ENCODE data around the gene ASTN1. TPM values are rescaled to one million over a fixed set of nuclear protein-coding genes. Genes with fewer than 3 reads are reported as not detected.

The ASTN1 gene
- total and polyA plus RNA-seq, 2 of the 4 experiments (the other 2 are of a cell fraction) = under 0.01 to 0.07 TPM

GRCh38 chr1:177012342-177012925, 152.1 kb downstream of the ASTN1 start:
- no peaks in the 10 kb centered on the region for H3K79me1 ChIP-seq (ENCODE audit: low read depth in 1 of 2, low read length in 2 of 2)
- H3K9me3 ChIP-seq (ENCODE audit: control insufficient read depth, insufficient read depth, low read length) = no peaks in the 10 kb centered on the region
- BruUV-seq (replicated peaks) = no TSS peak
- dilution Hi-C loops (cut with HindIII; ENCODE audit: low sequenced_read_pairs, unreplicated experiment) = no loop called here
- intact Hi-C loops (cut with micrococcal nuclease) = no loop called here
- H2BK20ac ChIP-seq (ENCODE audit: low read depth, low read length) = no peak overlapping the region
- H3K27me3 ChIP-seq (ENCODE audit: control insufficient read depth, insufficient read depth, low read length) = no peaks in the 10 kb centered on the region
- no peak overlapping the region for H2AK9ac ChIP-seq (replicated peaks; ENCODE audit: low read depth, low read length, poor library complexity)
- no peak for ATAC-seq (ENCODE audit: low read depth)
- no peak overlapping the region for H3K4me3 ChIP-seq (ENCODE audit: insufficient read depth, low read depth, low read length)
- H2BK5ac ChIP-seq (ENCODE audit: low read depth, low read length, poor library complexity, severe bottlenecking) = no peak overlapping the region
- no peak overlapping the region for H4K91ac ChIP-seq (ENCODE audit: insufficient read depth, low read depth, low read length)
- no peak overlapping the region for H2BK120ac ChIP-seq (ENCODE audit: low read depth, low read length)
- no peak overlapping the region for H2AFZ ChIP-seq (replicated peaks; ENCODE audit: low read length, poor library complexity)
- no peak overlapping the region for H4K5ac ChIP-seq (ENCODE audit: low read depth, low read length)
- CTCF ChIA-PET = no interaction called here
- WGBS, 2 experiments (ENCODE audit: extremely low coverage in 2 of 2, insufficient read length in 1 of 2) = no CpG with 5 or more reads among the region's 2 CpGs
- H3K14ac ChIP-seq (replicated peaks; ENCODE audit: low read depth, low read length) = no peak overlapping the region
- no peak for DNase-seq
- H3K36me3 ChIP-seq (ENCODE audit: control insufficient read depth, insufficient read depth, low read length) = no peaks in the 10 kb centered on the region
- no peak overlapping the region for H2BK15ac ChIP-seq (ENCODE audit: low read depth, low read length)
- peaks cover 2% of the 10 kb centered on the region; the same call in 1 of the 2 replicates for H3K9me1 ChIP-seq (ENCODE audit: insufficient read depth, low read length)
- H4K8ac ChIP-seq (ENCODE audit: low read depth in 2 of 2, low read length in 2 of 2) = no peak overlapping the region
- H3K4ac ChIP-seq (ENCODE audit: low read depth, low read length) = no peak overlapping the region
- no peak overlapping the region for H2AK5ac ChIP-seq (ENCODE audit: low read depth, low read length)
- no peak overlapping the region for H3K23ac ChIP-seq (ENCODE audit: low read depth, low read length)
- no peak overlapping the region for H3K18ac ChIP-seq (ENCODE audit: low read depth, low read length)
- no peak overlapping the region for H3K4me2 ChIP-seq (ENCODE audit: low read depth, low read length)
- POLR2A ChIA-PET (ENCODE audit: unreplicated experiment) = no interaction called here
- H3K56ac ChIP-seq (ENCODE audit: extremely low read depth, insufficient read depth, low read length) = no peak overlapping the region
- H3K27ac ChIP-seq (ENCODE audit: insufficient read depth, low read length) = no peak overlapping the region
- no peaks in the 10 kb centered on the region for H3K4me1 ChIP-seq (ENCODE audit: control insufficient read depth, insufficient read depth, low read length)
- in situ Hi-C loops (cut with MboI; ENCODE audit: low sequenced_read_pairs) = no loop called here
- no peak overlapping the region for H3K9ac ChIP-seq (ENCODE audit: low read depth, low read length)
- TF ChIP-seq CTCF (conservative IDR thresholded peaks at IDR 0.05; ENCODE audit: low read depth, low read length) = no peak
- no peak for TF ChIP-seq CHD1 (IDR thresholded peaks at IDR 0.05; ENCODE audit: low read depth, low read length)
- no peak for TF ChIP-seq POLR2A (IDR thresholded peaks at IDR 0.05; ENCODE audit: low read depth, low read length)
- no peak for TF ChIP-seq RAD21 (IDR thresholded peaks at IDR 0.05; ENCODE audit: low read length)
- no peak for TF ChIP-seq CEBPB (IDR thresholded peaks at IDR 0.05; ENCODE audit: low read depth, low read length)
- no peak for TF ChIP-seq MAFK (IDR thresholded peaks at IDR 0.05; ENCODE audit: low read depth, low read length)
- no peaks in the 10 kb centered on the region for H4K20me1 ChIP-seq (ENCODE audit: insufficient read depth, low read length)

All from IMR-90 (cell line).